BLaER1 (cell line): ENCODE data around the gene P2RY2.

ENCODE experiments used
- H3K27ac ChIP-seq: shearing (Covaris generic); formaldehyde crosslinking; 2 replicates; pipeline ENCODE4 v1.8.1; 2022
- H3K27me3 ChIP-seq: shearing (Covaris generic); formaldehyde crosslinking; 2 replicates; pipeline ENCODE4 v1.8.1; 2022
- H3K36me3 ChIP-seq: shearing (Covaris generic); formaldehyde crosslinking; 2 replicates; pipeline ENCODE4 v1.8.1; 2022
- H3K4me1 ChIP-seq: shearing (Covaris generic); formaldehyde crosslinking; 2 replicates; pipeline ENCODE4 v1.8.1; 2022
- H3K4me2 ChIP-seq: shearing (Covaris generic); formaldehyde crosslinking; 2 replicates; pipeline ENCODE4 v1.8.1; 2022
- H3K4me3 ChIP-seq: shearing (Covaris generic); formaldehyde crosslinking; 2 replicates; pipeline ENCODE4 v1.8.1; 2022
- H3K9ac ChIP-seq: shearing (Covaris generic); formaldehyde crosslinking; 2 replicates; pipeline ENCODE4 v1.8.1; 2022
- H3K9me3 ChIP-seq: shearing (Covaris generic); formaldehyde crosslinking; 2 replicates; pipeline ENCODE4 v1.8.1; 2022
- H4K20me1 ChIP-seq: shearing (Covaris generic); formaldehyde crosslinking; 2 replicates; pipeline ENCODE4 v1.8.1; 2022
- Cebpa-rat ChIP-seq: shearing (Covaris generic); IDR thresholded peaks from 2 replicates; pipeline ENCODE4 v1.8.1; 2022

The P2RY2 gene

GRCh38 chr11:73223998-73224730 lies 6.1 kb downstream of the P2RY2 start:
- no peaks in the 10 kb centered on the region for H3K9me3 ChIP-seq
- H3K9ac ChIP-seq = no peak overlapping the region
- peaks cover 8% of the 10 kb centered on the region for H3K4me1 ChIP-seq
- H3K36me3 ChIP-seq = no peaks in the 10 kb centered on the region
- H3K27ac ChIP-seq = no peak overlapping the region
- H3K27me3 ChIP-seq = peaks cover 15% of the 10 kb centered on the region
- no peaks in the 10 kb centered on the region for H4K20me1 ChIP-seq
- no peak overlapping the region for H3K4me2 ChIP-seq
- TF ChIP-seq Cebpa-rat = no peak
- H3K4me3 ChIP-seq = no peak overlapping the region

- no peaks in the 10 kb centered on the region for H4K20me1 ChIP-seq
- H3K4me2 ChIP-seq = no peak overlapping the region
- H3K9me3 ChIP-seq = no peaks in the 10 kb centered on the region
- H3K4me1 ChIP-seq = peaks cover 18% of the 10 kb centered on the region
- H3K4me3 ChIP-seq = no peak overlapping the region
- no peak overlapping the region for H3K27ac ChIP-seq
- no peak for TF ChIP-seq Cebpa-rat
- H3K27me3 ChIP-seq = peaks cover 5% of the 10 kb centered on the region; the same call in 1 of the 2 replicates
- H3K36me3 ChIP-seq = no peaks in the 10 kb centered on the region
- H3K9ac ChIP-seq = no peak overlapping the region
Measured at GRCh38 chr11:73225001-73225686, 7.1 kb downstream of the P2RY2 start.

GRCh38 chr11:73225851-73226250 lies 7.8 kb downstream of the P2RY2 start:
- H3K4me1 ChIP-seq = peaks cover 19% of the 10 kb centered on the region
- no peak overlapping the region for H3K27ac ChIP-seq
- H3K4me3 ChIP-seq = no peak overlapping the region
- no peak for TF ChIP-seq Cebpa-rat
- H3K36me3 ChIP-seq = no peaks in the 10 kb centered on the region
- no peaks in the 10 kb centered on the region for H3K27me3 ChIP-seq
- no peak overlapping the region for H3K9ac ChIP-seq
- no peak overlapping the region for H3K4me2 ChIP-seq
- no peaks in the 10 kb centered on the region for H3K9me3 ChIP-seq
- H4K20me1 ChIP-seq = no peaks in the 10 kb centered on the region

GRCh38 chr11:73226297-73227006 lies 8.4 kb downstream of the P2RY2 start:
- H3K4me2 ChIP-seq = no peak overlapping the region
- H3K36me3 ChIP-seq = no peaks in the 10 kb centered on the region
- TF ChIP-seq Cebpa-rat = no peak
- peaks cover 19% of the 10 kb centered on the region for H3K4me1 ChIP-seq
- no peak overlapping the region for H3K9ac ChIP-seq
- H4K20me1 ChIP-seq = no peaks in the 10 kb centered on the region
- H3K27ac ChIP-seq = no peak overlapping the region
- H3K4me3 ChIP-seq = no peak overlapping the region
- no peaks in the 10 kb centered on the region for H3K9me3 ChIP-seq
- no peaks in the 10 kb centered on the region for H3K27me3 ChIP-seq

- Histone ChIP-seq H3K4me1 (peaks cover 19% of the 10 kb centered on the region), H3K9me3 (no peaks in the 10 kb centered on the region), H3K9ac (no peak overlapping the region), H3K27me3 (no peaks in the 10 kb centered on the region), H3K4me3 (no peak overlapping the region), H3K36me3 (no peaks in the 10 kb centered on the region), H4K20me1 (no peaks in the 10 kb centered on the region), H3K4me2 (no peak overlapping the region), H3K27ac (no peak overlapping the region)
- no peak for TF ChIP-seq Cebpa-rat
Measured at GRCh38 chr11:73227571-73228211, 9.6 kb downstream of the P2RY2 start.

- Histone ChIP-seq H3K9me3 (no peaks in the 10 kb centered on the region), H4K20me1 (no peaks in the 10 kb centered on the region), H3K4me3 (no peak overlapping the region), H3K27me3 (no peaks in the 10 kb centered on the region), H3K9ac (no peak overlapping the region), H3K4me2 (no peak overlapping the region), H3K4me1 (peaks cover 19% of the 10 kb centered on the region), H3K36me3 (no peaks in the 10 kb centered on the region), H3K27ac (no peak overlapping the region)
- TF ChIP-seq Cebpa-rat = no peak
Measured at GRCh38 chr11:73228268-73229134, 10.4 kb downstream of the P2RY2 start.

GRCh38 chr11:73229321-73229895 lies 11.3 kb downstream of the P2RY2 start:
- Histone ChIP-seq H3K4me2 (peak overlapping the region; percentile 50), H3K9ac (no peak overlapping the region), H3K4me1 (peaks cover 17% of the 10 kb centered on the region), H3K4me3 (no peak overlapping the region), H3K27me3 (no peaks in the 10 kb centered on the region), H3K27ac (no peak overlapping the region), H3K36me3 (no peaks in the 10 kb centered on the region), H4K20me1 (no peaks in the 10 kb centered on the region), H3K9me3 (no peaks in the 10 kb centered on the region)
- no peak for TF ChIP-seq Cebpa-rat

- H3K4me3 ChIP-seq = no peak overlapping the region
- no peak overlapping the region for H3K9ac ChIP-seq
- H4K20me1 ChIP-seq = no peaks in the 10 kb centered on the region
- no peaks in the 10 kb centered on the region for H3K36me3 ChIP-seq
- H3K27ac ChIP-seq = no peak overlapping the region
- H3K27me3 ChIP-seq = no peaks in the 10 kb centered on the region
- TF ChIP-seq Cebpa-rat = no peak
- H3K4me1 ChIP-seq = peaks cover 13% of the 10 kb centered on the region
- H3K4me2 ChIP-seq = peak overlapping the region; percentile 50
- no peaks in the 10 kb centered on the region for H3K9me3 ChIP-seq
Measured at GRCh38 chr11:73229896-73230875, 12.1 kb downstream of the P2RY2 start.
